Hematopoietic multipotent progenitor cell treated with erythropoietin and hydrocortisone succinate and interleukin-3 and kit ligand, for 6 days (in vitro differentiated cells): ENCODE results near the gene KRT34.
"Not testable (repeated sequence)": the region's sequence is repeated elsewhere in the genome, so short reads cannot be mapped to it uniquely, and the experiment has no call there.

Source experiments
- DNase-seq: peaks from one replicate; pipeline ENCODE4 v3.0.0-alpha.2; 2015

KRT34 gene

GRCh38 chr17:41360296-41360995 lies 21.7 kb downstream of the KRT34 start:
- no peak for DNase-seq

- DNase-seq: no peak
These were observed 27.6 kb downstream of the KRT34 start for GRCh38 chr17:41354536-41354935.

- no peak for DNase-seq
These were observed 29.3 kb downstream of the KRT34 start for GRCh38 chr17:41352597-41353366.

GRCh38 chr17:41351177-41351576 lies 30.9 kb downstream of the KRT34 start:
- DNase-seq: no peak

GRCh38 chr17:41350381-41350878 lies 31.7 kb downstream of the KRT34 start, which contains the start of gene KRT33A:
KRT33A (minus strand) TSS chr17:41350828; CDS start chr17:41350767, 61 bp downstream.
- not testable (repeated sequence) for DNase-seq

- DNase-seq: no peak
These were observed 34.0 kb downstream of the KRT34 start for GRCh38 chr17:41347869-41348760.

GRCh38 chr17:41346421-41346820 lies 35.7 kb downstream of the KRT34 start:
- DNase-seq: not testable (repeated sequence)

- no peak for DNase-seq
These were observed 36.1 kb downstream of the KRT34 start for GRCh38 chr17:41345992-41346391.

- DNase-seq: no peak
These were observed 39.1 kb downstream of the KRT34 start for GRCh38 chr17:41343029-41343428.

GRCh38 chr17:41340934-41341861 lies 40.9 kb downstream of the KRT34 start:
- DNase-seq: no peak

- DNase-seq: no peak
These were observed 41.6 kb downstream of the KRT34 start for GRCh38 chr17:41340494-41340893.

GRCh38 chr17:41339571-41340172 lies 42.4 kb downstream of the KRT34 start:
- DNase-seq: no peak

- no peak for DNase-seq
These were observed 43.1 kb downstream of the KRT34 start for GRCh38 chr17:41338961-41339485.

GRCh38 chr17:41335747-41336146 lies 46.4 kb downstream of the KRT34 start:
- no peak for DNase-seq

GRCh38 chr17:41334385-41335305 lies 47.5 kb downstream of the KRT34 start:
- DNase-seq: peak; percentile 4

- DNase-seq: no peak
These were observed 48.3 kb downstream of the KRT34 start for GRCh38 chr17:41333836-41334235.

GRCh38 chr17:41333098-41333497 lies 49.0 kb downstream of the KRT34 start:
- DNase-seq: no peak

GRCh38 chr17:41332239-41332638 lies 49.9 kb downstream of the KRT34 start:
- no peak for DNase-seq

GRCh38 chr17:41331606-41332005 lies 50.5 kb downstream of the KRT34 start:
- no peak for DNase-seq
